ENCODE results near the gene TRERF1. TPM values are rescaled to one million over a fixed set of nuclear protein-coding genes. Genes with fewer than 3 reads are reported as not detected.

Gene TRERF1
- total and polyA plus RNA-seq, 7 donors, result 0.21 to 0.99 (median 0.44) TPM

GRCh38 chr6:42459888-42460287, 8.2 kb upstream of the TRERF1 start:
- H3K27me3 ChIP-seq (ENCODE audit: insufficient read depth in 3 of 3, low read length in 2 of 3), result no peaks in the 10 kb centered on the region
- intact Hi-C loops (cut with DNase I), result no loop called here
- no peak for DNase-seq
- no peak for TF ChIP-seq CTCF (IDR thresholded peaks at IDR 0.05)
- no peaks in the 10 kb centered on the region for H3K36me3 ChIP-seq (ENCODE audit: insufficient read depth in 1 of 2, low read depth in 1 of 2)
- H3K9me3 ChIP-seq, result no peaks in the 10 kb centered on the region
- WGBS, 3 donors, result 87 to 92% (median 91%) methylated on average over 5 of the region's 5 CpGs
- H3K4me3 ChIP-seq, result no peak overlapping the region
- H3K4me1 ChIP-seq, result no peaks in the 10 kb centered on the region
- no peak overlapping the region for H3K27ac ChIP-seq
- ATAC-seq, result no peak

GRCh38 chr6:42454428-42454791, 2.7 kb upstream of the TRERF1 start:
- peak overlapping the region; percentile 76 for H3K4me3 ChIP-seq
- WGBS, 3 donors, result 18 to 37% (median 18%) methylated on average over 11 of the region's 11 CpGs
- no peak overlapping the region for H3K27ac ChIP-seq
- TF ChIP-seq CTCF (IDR thresholded peaks at IDR 0.05), result no peak
- intact Hi-C loops (cut with DNase I), result loop anchor here in 1 of 2 donors (5.0 kb wide), 1 partner anchor 78 kb away; no protein-coding TSS in a partner anchor
- no peaks in the 10 kb centered on the region for H3K36me3 ChIP-seq (ENCODE audit: insufficient read depth in 1 of 2, low read depth in 1 of 2)
- no peaks in the 10 kb centered on the region for H3K27me3 ChIP-seq (ENCODE audit: insufficient read depth in 3 of 3, low read length in 2 of 3)
- no peaks in the 10 kb centered on the region for H3K9me3 ChIP-seq
- peak; percentile 37 to 65 for DNase-seq
- ATAC-seq, result no peak
- no peaks in the 10 kb centered on the region for H3K4me1 ChIP-seq

- Histone ChIP-seq H3K4me3 (peak overlapping the region; percentile 76), H3K27me3 (ENCODE audit: insufficient read depth in 3 of 3, low read length in 2 of 3) (no peaks in the 10 kb centered on the region), H3K4me1 (no peaks in the 10 kb centered on the region), H3K27ac (peak overlapping the region; percentile 65), H3K9me3 (no peaks in the 10 kb centered on the region), H3K36me3 (ENCODE audit: insufficient read depth in 1 of 2, low read depth in 1 of 2) (no peaks in the 10 kb centered on the region)
- ATAC-seq (peak in 2 of 4 donors; percentile 13 to 29), DNase-seq (peak; percentile 40 to 63)
- WGBS, 3 donors, result 2% methylated on average over 32 of the region's 32 CpGs
- TF ChIP-seq CTCF (IDR thresholded peaks at IDR 0.05), result no peak
- intact Hi-C loops (cut with DNase I), result loop anchor here in 1 of 2 donors (5.0 kb wide), 1 partner anchor 78 kb away; no protein-coding TSS in a partner anchor
Measured at GRCh38 chr6:42453654-42454427, 2.1 kb upstream of the TRERF1 start.

- Histone ChIP-seq H3K27ac (peak overlapping the region; percentile 65), H3K27me3 (ENCODE audit: insufficient read depth in 3 of 3, low read length in 2 of 3) (no peaks in the 10 kb centered on the region), H3K36me3 (ENCODE audit: insufficient read depth in 1 of 2, low read depth in 1 of 2) (no peaks in the 10 kb centered on the region), H3K9me3 (no peaks in the 10 kb centered on the region), H3K4me1 (no peaks in the 10 kb centered on the region), H3K4me3 (peak overlapping the region; percentile 76)
- ATAC-seq (peak; percentile 85 to 95 (median 92)), DNase-seq (peak; percentile 85 to 91)
- intact Hi-C loops (cut with DNase I), result loop anchor here in 1 of 2 donors (5.0 kb wide), 1 partner anchor 79 kb away; no protein-coding TSS in a partner anchor
- 0 to 1% (median 1%) methylated on average over 26 to 57 of the region's 57 CpGs for WGBS, 3 donors
- TF ChIP-seq CTCF (IDR thresholded peaks at IDR 0.05), result no peak
Measured at GRCh38 chr6:42453031-42453653, 1.4 kb upstream of the TRERF1 start.
